K562 (cell line): ENCODE data around the gene PRR7. TPM values are rescaled to one million over a fixed set of nuclear protein-coding genes. Genes with fewer than 3 reads are reported as not detected.

ENCODE experiments used
- CAMTA2 ChIP-seq: fragments of 250-450 bp; sonication (Bioruptor Pico); conservative IDR thresholded peaks from 2 replicates; pipeline ENCODE4 v1.5.1; 2022
- CBX2 ChIP-seq: fragments of 200-600 bp; sonication (generic); IDR thresholded peaks from one replicate; pipeline ENCODE4 v1.6.1; 2012; ENCODE audit warnings: mild to moderate bottlenecking, low read length, inconsistent platforms; ENCODE audit not compliant: insufficient read depth, poor library complexity, severe bottlenecking
- CHD2 ChIP-seq: IDR thresholded peaks from 2 replicates; pipeline ENCODE4 v1.6.1; 2011; ENCODE audit warnings: low read depth, low read length
- CREBBP ChIP-seq: IDR thresholded peaks from one replicate; pipeline ENCODE4 v1.6.1; 2012; ENCODE audit warnings: low read depth, mild to moderate bottlenecking, control low read depth, inconsistent platforms, low read length
- HNRNPL ChIP-seq: fragments of 200-400 bp; formaldehyde crosslinking; IDR thresholded peaks from 2 replicates; pipeline ENCODE4 v1.6.1; 2017; ENCODE audit warnings: low read depth, mild to moderate bottlenecking, low read length
- KHSRP ChIP-seq: fragments of 450-650 bp; IDR thresholded peaks from 2 replicates; pipeline ENCODE4 v1.6.1; 2017
- MCM2 ChIP-seq: fragments of 450-650 bp; IDR thresholded peaks from 2 replicates; pipeline ENCODE4 v1.6.1; 2017; ENCODE audit warnings: low read depth, mild to moderate bottlenecking
- NFE2 ChIP-seq: IDR thresholded peaks from 2 replicates; pipeline ENCODE4 v1.6.1; 2014; ENCODE audit warnings: antibody characterized with exemption, low read depth
- NFXL1 ChIP-seq: fragments of 450-650 bp; formaldehyde crosslinking; IDR thresholded peaks from 2 replicates; pipeline ENCODE4 v1.4.0; 2021; ENCODE audit warnings: mild to moderate bottlenecking
- POLR3G ChIP-seq: IDR thresholded peaks from 2 replicates; pipeline ENCODE4 v1.6.1; 2011; ENCODE audit not compliant: insufficient read length, insufficient replicate concordance; ENCODE audit errors: extremely low read depth
- TRIM25 ChIP-seq: fragments of 450-650 bp; IDR thresholded peaks from 2 replicates; pipeline ENCODE4 v1.7.0; 2016; ENCODE audit warnings: borderline replicate concordance
- ZC3H11A ChIP-seq: IDR thresholded peaks from 2 replicates; pipeline ENCODE4 v1.6.1; 2012; ENCODE audit warnings: low read depth, low read length, improper control_type of control experiment
- ZNF589 ChIP-seq: fragments of 200-800 bp; sonication (Bioruptor generic); IDR thresholded peaks from 2 replicates; pipeline ENCODE4 v1.6.1; 2016; ENCODE audit warnings: low read depth, missing genetic modification characterization, missing compliant biosample characterization
- polyA plus RNA-seq, 8 experiments: library from polyadenylated mRNA; depleted of rRNA in 4 of 8; stranded (reverse) in 5 of 8; unstranded in 3 of 8; fragments of >200 nt; fragmentation: Nextera tagmentation in 2 of 8; fragmentation: Illumina TruSeq in 1 of 8; extraction: Ambion mirVana in 2 of 8; extraction: Trizol in 1 of 8; gene quantifications; 2 replicates each; pipeline versions ENCODE4 v1.2.1 to v1.2.3, GENCODE V29; 2011 to 2014; ENCODE audit warnings: inconsistent platforms in 1 of 8, missing spikeins in 1 of 8
- total RNA-seq, 7 experiments: library from RNA; depleted of rRNA in 6 of 7; stranded (reverse); fragments of >200 nt in 6 of 7; fragmentation: Illumina TruSeq in 2 of 7; extraction: Trizol in 2 of 7; gene quantifications; 2 replicates each; pipeline versions ENCODE4 v1.2.1 to v1.2.3, GENCODE V29; 2011 to 2021; ENCODE audit warnings: low replicate concordance in 1 of 7
- TF ChIP-seq, protein P1 (sequence below): fragments of 250-450 bp; sonication (Bioruptor Pico); IDR thresholded peaks from 2 replicates; pipeline ENCODE4 v1.4.0; 2020
- TF ChIP-seq, protein P2 (sequence below), 3 experiments: IDR thresholded peaks in 2 of 3; conservative IDR thresholded peaks in 1 of 3; 2 replicates each; pipeline ENCODE4 v1.5.1; 2011 to 2012; ENCODE audit warnings: low read length in 3 of 3, mild to moderate bottlenecking in 3 of 3, control low read depth in 2 of 3, improper control_type of control experiment in 1 of 3, inconsistent platforms in 1 of 3, low read depth in 1 of 3, mixed read lengths in 1 of 3, moderate library complexity in 1 of 3; ENCODE audit not compliant: insufficient read depth in 2 of 3
- TF ChIP-seq, protein P3 (sequence below): fragments of 250-450 bp; sonication (Bioruptor Pico); IDR thresholded peaks from 2 replicates; pipeline ENCODE4 v1.4.0; 2020; ENCODE audit warnings: mild to moderate bottlenecking, moderate library complexity
- TF ChIP-seq, protein P4 (sequence below): fragments of 250-450 bp; sonication (Bioruptor Pico); IDR thresholded peaks from 2 replicates; pipeline ENCODE4 v1.8.0; 2021; ENCODE audit warnings: mild to moderate bottlenecking, moderate library complexity

Gene PRR7
- total and polyA plus RNA-seq, 9 of the 15 experiments (the other 6 are each of a cell fraction or from before 2014, with no cell fraction given) = 0.80 to 11.3 (median 10.4) TPM; not detected in 4

GRCh38 chr5:177403792-177404640 lies 42.6 kb upstream of the PRR7 start (continued):
- TF ChIP-seq TRIM25 (no peak), NFE2 (no peak), MCM2 (no peak), POLR3G (no peak), CAMTA2 (CRISPR knock-in tag) (no peak; the same call in 1 of the 2 replicates), CREBBP (no peak), CBX2 (no peak), CHD2 (peak; percentile 37; the same call in 1 of the 2 replicates), KHSRP (no peak), HNRNPL (peak; percentile 74; the same call in 1 of the 2 replicates), NFXL1 (no peak), ZNF589 (CRISPR knock-in tag) (no peak), ZC3H11A (no peak)
- TF ChIP-seq, protein P1, sequence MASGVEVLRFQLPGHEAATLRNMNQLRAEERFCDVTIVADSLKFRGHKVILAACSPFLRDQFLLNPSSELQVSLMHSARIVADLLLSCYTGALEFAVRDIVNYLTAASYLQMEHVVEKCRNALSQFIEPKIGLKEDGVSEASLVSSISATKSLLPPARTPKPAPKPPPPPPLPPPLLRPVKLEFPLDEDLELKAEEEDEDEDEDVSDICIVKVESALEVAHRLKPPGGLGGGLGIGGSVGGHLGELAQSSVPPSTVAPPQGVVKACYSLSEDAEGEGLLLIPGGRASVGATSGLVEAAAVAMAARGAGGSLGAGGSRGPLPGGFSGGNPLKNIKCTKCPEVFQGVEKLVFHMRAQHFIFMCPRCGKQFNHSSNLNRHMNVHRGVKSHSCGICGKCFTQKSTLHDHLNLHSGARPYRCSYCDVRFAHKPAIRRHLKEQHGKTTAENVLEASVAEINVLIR (CRISPR knock-in tag) = no peak
- TF ChIP-seq, protein P2, sequence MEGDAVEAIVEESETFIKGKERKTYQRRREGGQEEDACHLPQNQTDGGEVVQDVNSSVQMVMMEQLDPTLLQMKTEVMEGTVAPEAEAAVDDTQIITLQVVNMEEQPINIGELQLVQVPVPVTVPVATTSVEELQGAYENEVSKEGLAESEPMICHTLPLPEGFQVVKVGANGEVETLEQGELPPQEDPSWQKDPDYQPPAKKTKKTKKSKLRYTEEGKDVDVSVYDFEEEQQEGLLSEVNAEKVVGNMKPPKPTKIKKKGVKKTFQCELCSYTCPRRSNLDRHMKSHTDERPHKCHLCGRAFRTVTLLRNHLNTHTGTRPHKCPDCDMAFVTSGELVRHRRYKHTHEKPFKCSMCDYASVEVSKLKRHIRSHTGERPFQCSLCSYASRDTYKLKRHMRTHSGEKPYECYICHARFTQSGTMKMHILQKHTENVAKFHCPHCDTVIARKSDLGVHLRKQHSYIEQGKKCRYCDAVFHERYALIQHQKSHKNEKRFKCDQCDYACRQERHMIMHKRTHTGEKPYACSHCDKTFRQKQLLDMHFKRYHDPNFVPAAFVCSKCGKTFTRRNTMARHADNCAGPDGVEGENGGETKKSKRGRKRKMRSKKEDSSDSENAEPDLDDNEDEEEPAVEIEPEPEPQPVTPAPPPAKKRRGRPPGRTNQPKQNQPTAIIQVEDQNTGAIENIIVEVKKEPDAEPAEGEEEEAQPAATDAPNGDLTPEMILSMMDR (IDR thresholded peaks at IDR 0.05 in 2 of 3, conservative IDR thresholded peaks at IDR 0.05 in 1 of 3; ENCODE audit: insufficient read depth in 2 of 3, low read depth in 1 of 3, low read length in 3 of 3) = peak; percentile 81 to 96 (median 94)
- TF ChIP-seq, protein P3, sequence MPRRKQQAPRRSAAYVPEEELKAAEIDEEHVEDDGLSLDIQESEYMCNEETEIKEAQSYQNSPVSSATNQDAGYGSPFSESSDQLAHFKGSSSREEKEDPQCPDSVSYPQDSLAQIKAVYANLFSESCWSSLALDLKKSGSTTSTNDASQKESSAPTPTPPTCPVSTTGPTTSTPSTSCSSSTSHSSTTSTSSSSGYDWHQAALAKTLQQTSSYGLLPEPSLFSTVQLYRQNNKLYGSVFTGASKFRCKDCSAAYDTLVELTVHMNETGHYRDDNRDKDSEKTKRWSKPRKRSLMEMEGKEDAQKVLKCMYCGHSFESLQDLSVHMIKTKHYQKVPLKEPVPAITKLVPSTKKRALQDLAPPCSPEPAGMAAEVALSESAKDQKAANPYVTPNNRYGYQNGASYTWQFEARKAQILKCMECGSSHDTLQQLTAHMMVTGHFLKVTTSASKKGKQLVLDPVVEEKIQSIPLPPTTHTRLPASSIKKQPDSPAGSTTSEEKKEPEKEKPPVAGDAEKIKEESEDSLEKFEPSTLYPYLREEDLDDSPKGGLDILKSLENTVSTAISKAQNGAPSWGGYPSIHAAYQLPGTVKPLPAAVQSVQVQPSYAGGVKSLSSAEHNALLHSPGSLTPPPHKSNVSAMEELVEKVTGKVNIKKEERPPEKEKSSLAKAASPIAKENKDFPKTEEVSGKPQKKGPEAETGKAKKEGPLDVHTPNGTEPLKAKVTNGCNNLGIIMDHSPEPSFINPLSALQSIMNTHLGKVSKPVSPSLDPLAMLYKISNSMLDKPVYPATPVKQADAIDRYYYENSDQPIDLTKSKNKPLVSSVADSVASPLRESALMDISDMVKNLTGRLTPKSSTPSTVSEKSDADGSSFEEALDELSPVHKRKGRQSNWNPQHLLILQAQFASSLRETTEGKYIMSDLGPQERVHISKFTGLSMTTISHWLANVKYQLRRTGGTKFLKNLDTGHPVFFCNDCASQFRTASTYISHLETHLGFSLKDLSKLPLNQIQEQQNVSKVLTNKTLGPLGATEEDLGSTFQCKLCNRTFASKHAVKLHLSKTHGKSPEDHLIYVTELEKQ (CRISPR knock-in tag) = no peak
- TF ChIP-seq, protein P4, sequence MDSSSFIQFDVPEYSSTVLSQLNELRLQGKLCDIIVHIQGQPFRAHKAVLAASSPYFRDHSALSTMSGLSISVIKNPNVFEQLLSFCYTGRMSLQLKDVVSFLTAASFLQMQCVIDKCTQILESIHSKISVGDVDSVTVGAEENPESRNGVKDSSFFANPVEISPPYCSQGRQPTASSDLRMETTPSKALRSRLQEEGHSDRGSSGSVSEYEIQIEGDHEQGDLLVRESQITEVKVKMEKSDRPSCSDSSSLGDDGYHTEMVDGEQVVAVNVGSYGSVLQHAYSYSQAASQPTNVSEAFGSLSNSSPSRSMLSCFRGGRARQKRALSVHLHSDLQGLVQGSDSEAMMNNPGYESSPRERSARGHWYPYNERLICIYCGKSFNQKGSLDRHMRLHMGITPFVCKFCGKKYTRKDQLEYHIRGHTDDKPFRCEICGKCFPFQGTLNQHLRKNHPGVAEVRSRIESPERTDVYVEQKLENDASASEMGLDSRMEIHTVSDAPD = no peak
